SJSA1 (cell line): ENCODE results near the gene SLC26A1. TPM values are rescaled to one million over a fixed set of nuclear protein-coding genes. Genes with fewer than 3 reads are reported as not detected.

Experiments used
- DNase-seq, 2 experiments: peaks; one replicate each; pipeline ENCODE4 v3.0.0-alpha.2; 2015 to 2020; ENCODE audit warnings: low spot score in 2 of 2, low read depth in 1 of 2
- H3K27ac ChIP-seq: fragments of 250-450 bp; sonication (Bioruptor Pico); 2 replicates; pipeline ENCODE4 v1.5.1; 2020; ENCODE audit warnings: mild to moderate bottlenecking, moderate library complexity
- H3K27me3 ChIP-seq: fragments of 250-450 bp; sonication (Bioruptor Pico); replicated peaks from 2 replicates; pipeline ENCODE4 v1.5.1; 2020; ENCODE audit warnings: mild to moderate bottlenecking, moderate library complexity
- H3K36me3 ChIP-seq: fragments of 250-450 bp; sonication (Bioruptor Pico); 2 replicates; pipeline ENCODE4 v1.5.1; 2020; ENCODE audit warnings: mild to moderate bottlenecking
- H3K4me1 ChIP-seq: fragments of 250-450 bp; sonication (Bioruptor Pico); replicated peaks from 2 replicates; pipeline ENCODE4 v1.6.1; 2021; ENCODE audit warnings: mild to moderate bottlenecking
- H3K4me3 ChIP-seq: fragments of 250-450 bp; sonication (Bioruptor Pico); 2 replicates; pipeline ENCODE4 v1.5.1; 2020; ENCODE audit warnings: mild to moderate bottlenecking
- H3K9me3 ChIP-seq: fragments of 250-450 bp; sonication (Bioruptor Pico); replicated peaks from 2 replicates; pipeline ENCODE4 v1.5.1; 2020; ENCODE audit warnings: mild to moderate bottlenecking
- total RNA-seq: library from RNA; depleted of rRNA; stranded (reverse); fragments of >200 nt; shearing (Covaris generic); gene quantifications from 2 replicates; pipeline ENCODE4 v1.2.3, GENCODE V29; 2014

SLC26A1 gene
- total RNA-seq, 1 experiment from 2014 or later: not detected

- DNase-seq: no peak
- Histone ChIP-seq H3K27me3 (peaks cover 11% of the 10 kb centered on the region), H3K27ac (no peak overlapping the region), H3K36me3 (no peaks in the 10 kb centered on the region; the same call in 1 of the 2 replicates), H3K9me3 (no peaks in the 10 kb centered on the region), H3K4me3 (no peak overlapping the region), H3K4me1 (peaks cover 14% of the 10 kb centered on the region)
These were observed 21.3 kb upstream of the SLC26A1 start for GRCh38 chr4:1014291-1015167.

- Histone ChIP-seq H3K9me3 (no peaks in the 10 kb centered on the region), H3K27me3 (peaks cover 11% of the 10 kb centered on the region), H3K27ac (no peak overlapping the region), H3K36me3 (no peaks in the 10 kb centered on the region; the same call in 1 of the 2 replicates), H3K4me3 (no peak overlapping the region), H3K4me1 (peaks cover 17% of the 10 kb centered on the region)
- DNase-seq: no peak
These were observed 20.2 kb upstream of the SLC26A1 start for GRCh38 chr4:1013225-1014073.

GRCh38 chr4:1012034-1012739 is 19.0 kb upstream of the SLC26A1 start:
- Histone ChIP-seq H3K27me3 (peaks cover 11% of the 10 kb centered on the region), H3K27ac (no peak overlapping the region), H3K36me3 (no peaks in the 10 kb centered on the region; the same call in 1 of the 2 replicates), H3K9me3 (no peaks in the 10 kb centered on the region), H3K4me1 (peaks cover 17% of the 10 kb centered on the region), H3K4me3 (peak overlapping the region; percentile 33)
- no peak for DNase-seq

GRCh38 chr4:1011666-1012033 is 18.4 kb upstream of the SLC26A1 start:
- Histone ChIP-seq H3K4me3 (no peak overlapping the region), H3K4me1 (peaks cover 17% of the 10 kb centered on the region), H3K9me3 (no peaks in the 10 kb centered on the region), H3K27me3 (peaks cover 11% of the 10 kb centered on the region), H3K27ac (no peak overlapping the region), H3K36me3 (no peaks in the 10 kb centered on the region; the same call in 1 of the 2 replicates)
- DNase-seq: no peak

- H3K4me1 ChIP-seq: peaks cover 17% of the 10 kb centered on the region
- no peak within 1 kb of the TSS for H3K27ac ChIP-seq
- peaks cover 11% of the 10 kb centered on the region for H3K27me3 ChIP-seq
- no peaks in the 10 kb centered on the region; the same call in 1 of the 2 replicates for H3K36me3 ChIP-seq
- peak; percentile 36 to 85 for DNase-seq
- peak within 1 kb of the TSS; percentile 33 for H3K4me3 ChIP-seq
- no peaks in the 10 kb centered on the region for H3K9me3 ChIP-seq
These were observed 17.9 kb upstream of the SLC26A1 start, which contains the start of gene FGFRL1 for GRCh38 chr4:1011022-1011665. Gene FGFRL1 (plus strand): TSS chr4:1011626. CDS start chr4:1012486, 860 bp downstream.

- Histone ChIP-seq H3K27ac (no peak overlapping the region), H3K27me3 (peaks cover 11% of the 10 kb centered on the region), H3K4me1 (peaks cover 17% of the 10 kb centered on the region), H3K4me3 (no peak overlapping the region), H3K36me3 (no peaks in the 10 kb centered on the region; the same call in 1 of the 2 replicates), H3K9me3 (no peaks in the 10 kb centered on the region)
- peak in 1 of 2 experiments; percentile 22 for DNase-seq
These were observed 17.3 kb upstream of the SLC26A1 start for GRCh38 chr4:1010395-1011021.

- peak in 1 of 2 experiments; percentile 33 for DNase-seq
- Histone ChIP-seq H3K27ac (no peak overlapping the region), H3K27me3 (peaks cover 11% of the 10 kb centered on the region)
These were observed 16.6 kb upstream of the SLC26A1 start for GRCh38 chr4:1009542-1010394.

GRCh38 chr4:1008840-1009541 is 15.8 kb upstream of the SLC26A1 start:
- Histone ChIP-seq H3K27me3 (peaks cover 11% of the 10 kb centered on the region), H3K27ac (no peak overlapping the region), H3K4me1 (peaks cover 17% of the 10 kb centered on the region), H3K9me3 (no peaks in the 10 kb centered on the region), H3K36me3 (no peaks in the 10 kb centered on the region; the same call in 1 of the 2 replicates), H3K4me3 (peak overlapping the region; percentile 30)
- DNase-seq: no peak

More at GRCh38 chr4:1009542-1010394, 16.6 kb upstream of the SLC26A1 start:
- H3K36me3 ChIP-seq: no peaks in the 10 kb centered on the region; the same call in 1 of the 2 replicates
- H3K4me3 ChIP-seq: peak overlapping the region; percentile 30
- no peaks in the 10 kb centered on the region for H3K9me3 ChIP-seq
- H3K4me1 ChIP-seq: peaks cover 17% of the 10 kb centered on the region

- Histone ChIP-seq H3K36me3 (no peaks in the 10 kb centered on the region), H3K4me3 (no peak overlapping the region), H3K4me1 (peaks cover 17% of the 10 kb centered on the region), H3K9me3 (no peaks in the 10 kb centered on the region), H3K27ac (no peak overlapping the region), H3K27me3 (peaks cover 22% of the 10 kb centered on the region)
- DNase-seq: no peak
These were observed 13.7 kb upstream of the SLC26A1 start for GRCh38 chr4:1006856-1007255.

GRCh38 chr4:1004557-1005485 is 11.6 kb upstream of the SLC26A1 start:
- H3K27me3 ChIP-seq: peaks cover 13% of the 10 kb centered on the region

GRCh38 chr4:1004071-1004418 is 10.8 kb upstream of the SLC26A1 start:
- DNase-seq: no peak
- no peaks in the 10 kb centered on the region for H3K36me3 ChIP-seq
- no peak overlapping the region for H3K27ac ChIP-seq
- no peak overlapping the region for H3K4me3 ChIP-seq
- peaks cover 12% of the 10 kb centered on the region; the same call in 1 of the 2 replicates for H3K27me3 ChIP-seq
- H3K9me3 ChIP-seq: no peaks in the 10 kb centered on the region
- peaks cover 1% of the 10 kb centered on the region; the same call in 1 of the 2 replicates for H3K4me1 ChIP-seq

More at GRCh38 chr4:1004557-1005485, 11.6 kb upstream of the SLC26A1 start:
- no peak overlapping the region for H3K4me3 ChIP-seq
- H3K9me3 ChIP-seq: no peaks in the 10 kb centered on the region
- H3K27ac ChIP-seq: no peak overlapping the region
- no peaks in the 10 kb centered on the region for H3K36me3 ChIP-seq
- peaks cover 4% of the 10 kb centered on the region for H3K4me1 ChIP-seq
- no peak for DNase-seq
